GM11168 (cell line): Measurements from ENCODE around the gene SFXN1.

ENCODE experiments used
- in situ Hi-C: fragments of 300-500 bp; cut with MboI; formaldehyde crosslinking; loops from one replicate; pipeline ENCODE4 v1.12.0; 2022; ENCODE audit warnings: low sequenced_read_pairs; ENCODE audit not compliant: unreplicated experiment

Gene SFXN1

DNA sequence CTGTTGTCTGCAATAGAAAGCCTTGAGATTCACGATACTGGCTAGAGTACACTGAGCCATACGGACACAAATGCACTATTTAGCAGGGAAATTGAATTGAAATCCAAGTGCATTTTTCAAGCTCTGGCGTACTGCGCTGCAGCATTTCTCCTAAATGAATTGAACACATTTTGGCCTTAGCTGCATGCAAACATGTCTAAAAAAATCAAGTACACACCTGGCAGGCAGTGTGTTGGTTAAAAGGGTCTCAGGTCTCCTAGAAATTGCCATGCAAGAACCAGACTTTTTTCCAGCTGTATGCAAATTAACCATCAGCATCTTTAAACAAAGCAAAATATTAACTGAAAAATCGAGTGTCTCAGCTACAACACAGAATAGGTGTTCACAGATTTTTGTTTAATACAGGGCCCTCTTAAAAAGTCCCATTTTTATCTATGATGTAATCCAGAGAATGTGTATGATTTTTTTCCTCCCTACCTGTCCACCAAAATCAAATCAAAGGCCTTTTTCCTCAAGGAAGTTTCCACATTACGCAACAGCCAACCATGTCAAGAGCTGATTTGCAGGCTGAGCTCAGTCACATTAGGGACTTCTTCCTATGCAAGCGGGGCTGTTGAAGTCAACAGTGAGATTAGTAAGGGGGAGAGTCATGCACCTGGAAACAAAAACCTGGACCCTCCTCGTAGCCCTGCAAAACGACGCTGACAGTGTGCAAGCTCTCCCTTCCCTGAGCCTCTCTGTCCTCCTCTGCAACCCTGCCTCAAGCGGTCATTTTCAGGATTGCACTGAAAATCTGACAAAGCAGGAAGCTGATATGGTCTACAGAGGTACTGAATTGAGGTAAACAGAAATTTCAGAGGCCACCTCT is 14.1 kb upstream of the SFXN1 start:
- in situ Hi-C loops, result no loop called here

DNA sequence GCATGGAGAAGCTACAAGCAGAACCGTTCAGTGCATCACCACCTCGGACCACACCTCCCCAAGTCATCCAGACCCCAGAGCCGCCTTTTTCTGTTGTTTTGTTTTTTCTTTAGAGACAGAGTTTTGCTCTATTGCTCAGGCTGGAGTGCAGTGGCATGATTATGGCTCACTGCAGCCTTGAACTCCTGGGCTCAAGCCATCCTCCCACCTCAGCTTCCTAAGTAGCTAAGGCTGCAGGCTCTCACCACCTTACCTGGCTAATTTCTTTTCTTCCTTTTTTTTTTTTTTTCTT is 13.5 kb upstream of the SFXN1 start:
- in situ Hi-C loops, result no loop called here

DNA sequence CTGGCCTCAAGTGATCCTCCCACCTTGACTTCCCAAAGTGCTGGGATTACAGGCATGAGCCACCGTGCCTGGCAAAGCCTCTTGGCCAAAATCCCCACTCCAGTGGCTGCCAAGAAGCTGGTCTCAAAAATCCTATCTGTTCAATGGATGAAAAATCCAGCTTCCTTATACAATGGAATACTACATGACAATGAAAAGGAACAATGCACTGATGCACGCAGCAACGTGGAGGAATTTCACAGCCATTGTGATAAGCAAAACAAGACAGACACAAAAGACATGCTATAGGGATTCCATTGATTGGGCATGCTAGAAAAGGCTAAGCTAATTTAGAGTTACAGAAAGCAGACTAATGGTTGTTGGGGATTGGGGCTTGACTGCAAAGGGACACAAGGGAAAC is 13.1 kb upstream of the SFXN1 start:
- in situ Hi-C loops, result no loop called here

DNA sequence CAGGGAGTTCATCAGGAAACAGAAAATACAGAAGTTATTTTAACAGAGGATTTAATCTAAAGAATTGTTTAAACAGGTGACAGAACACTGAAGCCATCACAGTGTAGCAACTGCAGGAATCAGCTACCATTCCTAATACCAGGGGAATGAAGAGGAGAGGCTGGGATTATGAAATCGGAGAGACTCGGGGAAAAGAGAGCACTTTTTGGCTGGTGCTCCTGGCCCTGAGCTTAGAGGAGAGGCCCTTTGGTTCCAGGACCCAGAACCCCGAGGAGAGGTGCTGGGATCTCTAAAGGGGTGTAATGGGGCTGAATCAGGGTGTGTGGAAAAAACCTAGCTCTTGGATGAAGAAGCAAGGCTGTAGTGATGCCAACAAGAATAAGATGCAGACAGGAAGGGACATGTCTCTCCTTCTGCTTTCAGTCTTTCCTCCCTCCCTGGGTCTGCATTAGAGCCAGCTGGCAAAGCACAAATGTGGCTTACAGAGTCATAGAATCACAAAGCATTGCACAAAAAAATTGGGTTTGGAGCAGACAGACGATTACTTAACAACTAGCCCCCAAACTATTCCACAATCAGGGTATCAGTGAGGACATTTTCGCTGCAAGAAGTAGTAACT is 11.6 kb upstream of the SFXN1 start:
- in situ Hi-C loops, result no loop called here

DNA sequence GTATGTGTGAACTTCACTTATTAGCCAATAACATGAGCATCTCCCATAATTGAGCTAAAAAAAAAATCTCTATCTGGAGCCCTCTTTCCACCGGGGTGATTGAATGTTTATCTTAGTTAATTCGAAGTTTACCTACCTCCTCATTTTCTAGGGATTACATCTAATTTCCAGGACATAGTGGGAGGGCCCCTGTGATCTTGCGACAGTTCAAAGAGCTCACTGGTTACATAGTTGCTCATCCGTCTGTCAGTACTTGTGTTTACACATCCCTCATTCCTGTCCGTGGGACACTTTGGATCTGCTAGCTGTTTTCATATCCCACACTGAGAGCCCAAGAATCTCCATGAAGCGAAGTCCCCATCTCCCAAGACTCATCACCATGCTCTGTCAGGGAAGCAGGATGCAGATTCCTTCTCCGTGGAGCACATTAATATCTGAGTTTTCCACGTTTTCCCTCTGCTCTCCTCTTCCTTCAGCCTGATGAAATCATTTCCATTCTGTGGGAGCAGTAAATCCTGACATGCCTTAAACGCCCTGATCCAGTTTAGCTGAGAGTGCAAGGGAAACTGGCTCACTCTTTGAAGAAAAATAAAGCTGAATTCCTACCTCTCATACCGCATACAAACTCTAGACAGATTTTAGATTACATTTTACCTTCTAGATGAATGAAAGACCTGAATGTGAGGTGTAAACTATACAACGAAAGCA is 10.2 kb upstream of the SFXN1 start:
- in situ Hi-C loops, result no loop called here

DNA sequence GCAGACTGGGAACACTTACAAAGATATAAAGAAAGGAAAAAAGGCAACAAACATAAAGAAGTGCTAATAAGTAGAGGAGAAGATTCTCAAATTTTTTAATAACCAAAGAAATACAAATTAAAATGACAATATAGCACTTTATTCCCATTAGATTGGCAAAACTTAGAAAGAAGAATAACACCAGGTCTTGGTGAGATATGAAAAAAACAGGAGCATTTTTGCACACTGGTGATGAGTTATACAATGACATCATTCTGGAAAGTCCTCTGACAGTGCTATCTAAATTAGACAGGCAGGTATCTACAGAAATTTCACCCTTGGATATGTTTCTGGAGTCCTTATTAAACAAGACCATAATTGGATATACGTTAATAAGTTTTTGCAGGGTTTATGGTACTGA is 9.5 kb upstream of the SFXN1 start:
- in situ Hi-C loops, result no loop called here

DNA sequence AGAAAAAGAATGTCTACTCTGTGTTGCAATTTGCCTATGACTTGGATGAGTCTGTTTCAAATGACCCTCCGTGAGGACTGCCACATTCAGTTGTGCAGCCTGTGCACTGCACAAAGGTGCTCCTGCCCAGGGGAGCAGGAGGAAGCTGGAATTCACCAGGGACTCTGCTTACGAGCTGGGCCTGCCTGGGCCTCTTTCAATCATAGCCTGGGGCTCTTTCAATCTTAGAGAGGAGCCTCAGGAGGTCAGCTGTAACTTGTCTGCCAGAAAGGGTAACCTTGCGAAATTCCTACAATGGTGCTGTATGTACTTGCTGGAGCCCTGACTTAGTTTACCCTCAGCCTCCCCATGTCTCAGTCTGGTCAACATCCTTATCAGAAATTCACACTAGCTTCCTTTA is 8.4 kb upstream of the SFXN1 start:
- in situ Hi-C loops, result no loop called here

DNA sequence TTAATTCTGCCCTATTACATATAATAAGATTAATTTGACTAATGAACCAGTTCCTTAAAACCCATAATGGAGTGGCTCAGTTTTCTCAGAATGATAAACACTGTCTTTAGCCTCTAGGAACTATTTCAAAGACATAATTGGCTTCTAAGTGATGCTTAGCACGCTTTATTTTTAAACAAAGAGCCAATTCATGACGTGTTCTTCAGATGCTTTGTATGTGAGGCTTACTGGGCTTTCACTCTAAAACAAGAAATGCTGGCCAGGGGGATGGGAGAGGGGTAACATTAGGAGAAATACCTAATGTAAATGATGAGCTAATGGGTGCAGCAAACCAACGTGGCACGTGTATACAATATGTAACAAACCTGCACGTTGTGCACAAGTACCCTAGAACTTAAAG is 7.6 kb upstream of the SFXN1 start:
- in situ Hi-C loops, result no loop called here

DNA sequence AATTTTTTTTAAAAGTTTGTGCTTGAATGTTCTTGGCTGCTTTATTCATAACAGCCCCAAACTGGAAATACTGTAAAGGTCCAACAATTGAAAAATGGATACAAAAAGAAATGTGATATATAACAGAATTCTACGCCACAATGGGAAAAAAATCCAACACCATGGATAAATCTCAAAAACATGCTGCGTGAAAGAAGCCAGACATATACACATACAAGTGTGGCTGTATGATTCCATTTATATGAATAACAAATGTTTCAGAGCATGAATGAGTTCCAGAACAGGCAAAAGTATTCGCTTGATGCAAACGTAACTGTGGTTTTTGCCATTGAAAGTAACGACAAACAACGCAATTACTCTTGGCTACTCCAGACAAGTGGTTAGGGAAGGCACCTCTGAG is 7.2 kb upstream of the SFXN1 start:
- in situ Hi-C loops, result no loop called here

DNA sequence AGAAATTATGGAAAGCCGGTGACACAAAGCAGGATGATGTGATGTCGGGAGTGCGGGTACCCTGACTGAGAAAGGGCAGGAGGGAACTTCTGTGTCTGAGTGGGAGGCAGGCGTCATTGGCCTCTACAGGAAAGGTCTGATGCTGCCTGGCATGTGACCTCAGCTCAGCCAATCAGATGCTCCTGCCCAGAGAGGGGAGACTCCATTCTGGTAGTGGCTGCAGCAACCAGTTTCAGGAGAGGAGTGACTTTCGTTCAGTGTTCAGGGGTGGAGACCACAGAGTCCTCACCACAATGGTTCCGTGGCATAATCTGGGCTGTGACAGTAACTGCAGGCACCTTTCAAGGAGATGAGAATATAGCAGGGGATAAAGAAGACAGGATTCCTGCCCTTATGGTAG is 6.7 kb upstream of the SFXN1 start:
- in situ Hi-C loops, result no loop called here

DNA sequence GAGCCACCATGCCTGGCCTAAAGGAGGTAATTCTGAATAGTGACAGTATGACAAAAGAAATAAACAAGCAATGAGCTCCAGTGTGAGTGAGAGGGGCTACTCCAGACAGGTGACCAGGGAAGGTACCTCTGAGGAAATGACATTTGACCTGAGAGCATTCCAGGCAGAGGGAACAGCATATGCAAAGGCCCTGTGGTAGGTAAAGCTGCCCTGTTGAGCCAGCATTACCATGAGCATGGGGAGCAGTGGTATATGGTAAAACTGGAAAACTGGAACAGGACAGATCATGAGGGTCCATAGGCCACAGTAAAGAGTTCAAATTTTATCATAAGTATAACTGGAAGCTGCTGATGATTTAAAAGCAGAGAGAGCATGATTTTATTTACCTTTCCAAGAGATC is 6.0 kb upstream of the SFXN1 start:
- in situ Hi-C loops, result no loop called here

DNA sequence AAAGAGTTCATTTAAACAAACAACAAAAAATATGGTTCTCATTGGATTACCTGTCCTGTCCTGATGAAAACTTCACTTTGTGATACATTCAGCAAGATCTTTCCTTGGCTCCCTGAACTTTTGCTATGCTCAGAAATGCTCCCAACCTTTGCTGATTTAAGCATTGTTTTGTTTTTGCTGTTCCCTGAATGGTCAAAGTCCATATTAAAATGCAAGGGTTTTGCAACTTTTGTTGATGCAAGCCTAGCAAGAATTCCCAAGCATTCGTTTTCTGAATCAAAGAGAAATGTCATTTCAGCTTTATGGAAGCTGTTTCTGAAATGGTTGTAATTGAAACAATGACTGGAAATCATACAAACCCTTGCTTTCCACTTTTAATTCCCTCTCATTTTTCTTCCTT is 3.1 kb upstream of the SFXN1 start:
- in situ Hi-C loops, result no loop called here

DNA sequence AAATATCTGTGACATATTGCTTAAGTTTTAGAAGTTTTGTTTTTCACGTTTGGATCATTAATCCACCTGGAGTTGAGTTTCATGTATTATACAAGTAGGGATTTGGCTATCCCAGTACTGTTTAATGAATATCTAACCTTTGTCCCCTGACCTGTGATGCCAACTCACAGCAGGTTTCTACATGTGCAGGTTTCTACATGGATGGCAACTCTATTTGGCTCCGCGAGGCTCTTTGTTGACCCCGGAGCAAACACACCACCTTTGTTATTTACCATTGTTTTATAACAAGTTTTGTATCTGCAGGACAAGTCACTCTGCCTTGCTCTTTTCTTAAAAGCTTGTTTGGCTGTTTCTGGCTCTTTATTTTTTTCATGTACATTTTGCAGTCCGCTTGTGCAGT is 920 bp upstream of the SFXN1 start:
- in situ Hi-C loops, result no loop called here

DNA sequence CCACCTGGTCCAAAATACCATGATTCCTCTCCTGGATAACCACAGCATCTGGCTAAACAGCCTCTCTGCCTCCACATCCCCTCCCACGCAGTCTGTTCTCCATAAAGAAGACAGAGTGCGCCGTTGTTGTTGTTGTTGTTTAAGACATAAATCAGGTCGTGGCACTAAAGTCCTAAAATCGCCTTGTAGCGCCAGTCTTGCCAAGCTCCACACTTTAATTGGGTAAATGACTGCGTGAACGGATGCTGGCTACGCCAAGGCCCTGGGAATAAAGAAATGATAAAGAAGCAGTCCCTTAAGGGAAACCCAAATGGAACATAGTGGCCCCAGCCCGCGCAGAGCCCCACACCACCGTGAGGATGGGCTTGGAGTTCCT is 364 bp upstream of the SFXN1 start:
- in situ Hi-C loops, result no loop called here

DNA sequence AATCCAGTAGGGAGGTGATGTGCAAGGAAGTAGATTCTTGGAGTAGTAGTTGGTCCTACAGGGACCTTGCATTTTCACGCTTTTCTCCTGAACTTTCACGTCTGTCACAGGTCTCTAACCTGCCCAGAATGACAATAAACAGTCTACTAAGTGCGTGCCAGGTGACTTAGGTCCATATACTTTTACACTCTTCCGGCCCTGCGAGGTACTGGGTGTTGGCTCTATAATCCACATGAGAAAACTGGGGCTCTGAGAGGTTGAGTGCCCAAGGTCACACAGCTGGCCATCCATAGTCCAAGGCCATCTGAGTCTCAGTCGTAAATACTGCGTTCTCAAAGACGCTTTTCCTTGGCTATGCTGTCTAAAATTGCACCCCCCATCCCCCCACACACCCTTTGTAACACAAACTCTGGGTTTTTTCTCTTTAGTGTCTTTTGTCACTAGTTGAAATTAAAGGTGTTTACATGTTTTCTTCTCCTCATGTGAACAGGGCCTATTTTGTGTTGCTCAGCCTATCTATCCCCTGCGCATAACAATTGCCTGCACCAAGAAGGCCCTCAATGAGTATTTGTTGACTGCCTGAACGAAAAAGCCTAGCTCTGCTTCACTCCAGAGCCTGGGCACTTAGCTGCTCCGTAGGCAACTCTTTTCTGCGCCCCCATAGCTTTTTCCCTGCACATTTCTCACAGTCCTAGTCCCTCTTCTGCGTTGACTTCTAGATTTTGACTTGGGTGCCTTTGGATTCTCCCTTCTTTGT is 943 bp downstream of the SFXN1 start:
- in situ Hi-C loops, result no loop called here

DNA sequence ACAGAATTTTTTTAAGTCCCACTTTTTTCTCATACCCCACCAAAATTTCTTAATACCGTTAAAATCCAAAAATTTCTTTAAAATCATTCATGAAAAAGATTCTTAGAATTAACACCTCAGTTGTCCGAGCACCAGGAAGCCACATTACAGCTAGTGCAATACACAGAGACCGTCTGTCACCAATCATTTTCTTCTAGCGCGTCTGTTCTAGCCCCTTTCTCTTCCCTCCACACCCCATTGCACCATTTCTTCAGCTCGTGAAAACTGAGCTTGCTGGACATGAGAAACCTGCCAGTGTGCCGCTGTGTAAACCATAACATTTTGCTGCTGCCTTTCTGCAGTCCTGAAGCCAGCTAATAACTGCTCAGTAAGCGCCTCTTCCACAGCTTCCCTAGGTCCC is 5.0 kb downstream of the SFXN1 start:
- in situ Hi-C loops, result no loop called here

DNA sequence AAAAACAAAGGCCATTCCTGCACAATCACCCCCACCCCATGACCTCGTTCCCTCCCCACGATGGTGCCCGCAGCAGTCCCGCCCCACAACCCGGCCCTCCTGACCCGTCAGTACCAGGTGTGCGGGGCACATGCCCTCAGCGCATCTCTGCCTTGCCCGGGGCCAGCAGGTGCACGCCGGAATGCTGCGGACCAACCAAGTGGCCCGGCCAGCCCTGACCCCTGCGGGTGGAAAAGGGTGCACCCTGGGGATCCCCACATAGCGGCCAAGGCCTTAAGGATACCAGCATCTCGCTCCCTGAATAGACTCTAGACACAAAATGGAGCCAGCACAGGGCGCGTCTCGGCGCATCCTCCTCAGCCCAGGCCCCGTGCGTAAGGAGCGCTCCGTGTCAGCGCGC is 6.0 kb downstream of the SFXN1 start:
- in situ Hi-C loops, result no loop called here

DNA sequence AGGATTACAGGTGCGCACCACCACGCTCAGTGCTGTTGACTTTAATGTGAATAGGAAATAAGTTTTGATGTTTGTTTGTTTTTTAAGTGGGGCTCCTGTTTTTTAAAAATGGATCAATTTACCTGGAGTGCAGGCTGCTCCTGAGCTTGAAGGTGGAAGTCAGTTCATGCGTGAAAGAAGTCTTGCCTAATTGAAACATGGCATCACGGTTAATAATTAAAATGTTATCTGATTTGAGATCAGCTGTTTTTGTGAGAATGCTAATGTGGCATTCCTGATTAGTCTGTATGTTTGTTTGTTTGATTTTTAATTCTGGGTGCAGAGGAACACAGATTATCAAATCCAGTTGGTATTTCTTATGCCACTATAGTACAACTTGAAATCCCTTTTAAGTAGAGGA is 6.5 kb downstream of the SFXN1 start:
- in situ Hi-C loops, result no loop called here

DNA sequence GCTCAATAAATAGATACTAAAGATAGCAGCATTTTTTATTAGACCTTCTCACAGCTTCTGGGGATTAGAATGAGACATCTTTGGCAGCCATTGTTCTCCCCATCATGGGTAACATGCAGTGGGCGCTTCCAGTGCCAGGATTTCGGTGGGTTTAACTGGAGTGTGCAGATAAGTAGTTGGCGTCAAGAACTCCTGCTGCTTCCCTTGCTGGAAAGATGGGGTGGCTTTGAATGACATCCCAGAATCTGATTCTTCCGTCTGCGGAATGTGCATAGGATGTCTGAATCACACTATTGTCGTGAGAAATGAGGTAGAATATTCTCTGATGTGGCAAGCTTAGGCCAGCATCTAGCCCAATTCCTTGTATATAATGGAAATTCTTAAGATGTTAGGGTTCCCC is 7.3 kb downstream of the SFXN1 start:
- in situ Hi-C loops, result no loop called here

DNA sequence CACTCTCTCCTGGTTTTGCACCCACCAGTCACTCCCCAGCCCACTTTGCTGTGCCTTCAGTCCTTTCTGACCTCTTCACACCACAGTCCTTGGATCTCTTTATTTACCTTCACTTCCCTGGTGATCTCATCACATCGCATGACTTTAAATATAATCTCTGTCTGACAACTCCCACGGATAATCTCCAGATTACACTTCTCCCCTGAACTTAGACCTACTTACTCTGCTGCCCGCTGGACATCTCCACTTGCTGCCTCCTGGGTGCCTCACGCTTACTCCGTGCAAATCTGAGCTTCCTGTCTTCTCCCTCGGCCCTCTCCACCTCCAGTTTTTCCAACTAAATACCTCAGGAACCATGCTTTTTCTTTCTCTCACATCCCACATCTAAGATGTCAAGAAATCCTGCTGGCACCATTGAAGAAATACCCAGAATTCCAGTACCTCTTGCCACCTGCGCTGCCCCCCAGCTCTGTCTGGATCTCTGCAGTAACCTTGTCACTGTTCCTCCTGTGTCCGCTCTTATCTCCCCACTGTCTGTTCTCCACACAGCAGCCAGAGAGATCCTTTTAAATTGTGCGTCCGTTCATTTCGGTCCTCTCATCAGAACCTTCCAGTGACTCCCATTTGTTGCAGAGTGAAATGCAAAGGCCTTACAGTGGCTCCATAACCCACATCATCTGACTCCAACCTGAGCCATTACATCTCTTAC is 9.3 kb downstream of the SFXN1 start:
- in situ Hi-C loops, result no loop called here
